Activated B cell treated with CpG ODN at 0.5 μM for 24 hours (primary cell): ENCODE results near the gene KRT6A. TPM values are rescaled to one million over a fixed set of nuclear protein-coding genes. Genes with fewer than 3 reads are reported as not detected.

ENCODE experiments used
- ATAC-seq: fragments of 200-7000 bp; cut with Tn5 transposase; one replicate; pipeline ENCODE4 v1.10.0; 2021; ENCODE audit warnings: low read depth, mild to moderate bottlenecking, moderate library complexity
- CTCF ChIA-PET: fragments of 350-600 bp; sonication (Branson Sonifier 250); formaldehyde crosslinking; loops from one replicate; lab custom pipeline; 2021; ENCODE audit warnings: antibody characterized with exemption; lab: Charles Lee
- POLR2A ChIA-PET: fragments of 350-600 bp; sonication (Branson Sonifier 250); formaldehyde crosslinking; loops from one replicate; lab custom pipeline; 2021; ENCODE audit warnings: antibody characterized with exemption; lab: Charles Lee
- DNase-seq: peaks from one replicate; pipeline ENCODE4 v3.0.0; 2022
- H3K27ac Mint-ChIP-seq: one replicate; pipeline ENCODE4 v1.8.0; 2020; ENCODE audit warnings: mixed read lengths
- H3K27me3 Mint-ChIP-seq: one replicate; pipeline ENCODE4 v1.8.0; 2021; ENCODE audit warnings: mixed read lengths
- H3K36me3 Mint-ChIP-seq: one replicate; pipeline ENCODE4 v1.8.0; 2021; ENCODE audit warnings: low read depth, mixed read lengths
- H3K4me1 Mint-ChIP-seq: one replicate; pipeline ENCODE4 v1.8.0; 2021; ENCODE audit warnings: mixed read lengths
- H3K4me3 Mint-ChIP-seq: one replicate; pipeline ENCODE4 v1.8.0; 2020; ENCODE audit warnings: mild to moderate bottlenecking, mixed read lengths
- H3K9me3 Mint-ChIP-seq: one replicate; pipeline ENCODE4 v1.8.0; 2020; ENCODE audit warnings: mixed read lengths
- CTCF ChIP-seq: fragments of 200-600 bp; IDR thresholded peaks from one replicate; pipeline ENCODE4 v1.8.0; 2022; ENCODE audit warnings: antibody characterized with exemption, mild to moderate bottlenecking
- intact Hi-C: fragments of 100-400 bp; cut with micrococcal nuclease; formaldehyde crosslinking; loops from one replicate; pipeline ENCODE4 v1.15.1; 2024
- total RNA-seq: library from RNA; stranded (reverse); gene quantifications from 2 replicates; pipeline ENCODE4 v1.2.3, GENCODE V29; 2022

The KRT6A gene
- total RNA-seq, 1 donor from 2014 or later, result not detected

GRCh38 chr12:52524898-52525591, 32.0 kb upstream of the KRT6A start:
- Mint-ChIP-seq H3K4me3 (no peak overlapping the region), H3K36me3 (no peaks in the 10 kb centered on the region), H3K27ac (no peak overlapping the region), H3K9me3 (no peaks in the 10 kb centered on the region), H3K4me1 (no peaks in the 10 kb centered on the region), H3K27me3 (peaks cover 2% of the 10 kb centered on the region)
- ATAC-seq (no peak), DNase-seq (no peak)
- CTCF ChIA-PET, result no interaction called here
- POLR2A ChIA-PET, result no interaction called here
- TF ChIP-seq CTCF, result no peak
- intact Hi-C loops, result no loop called here

- POLR2A ChIA-PET, result no interaction called here
- Mint-ChIP-seq H3K4me3 (no peak overlapping the region), H3K27me3 (peaks cover 2% of the 10 kb centered on the region), H3K9me3 (no peaks in the 10 kb centered on the region), H3K4me1 (no peaks in the 10 kb centered on the region), H3K27ac (no peak overlapping the region), H3K36me3 (no peaks in the 10 kb centered on the region)
- no peak for DNase-seq
- ATAC-seq, result no peak
- no peak for TF ChIP-seq CTCF
- intact Hi-C loops, result no loop called here
- CTCF ChIA-PET, result no interaction called here
Measured at GRCh38 chr12:52524241-52524897, 31.3 kb upstream of the KRT6A start.

GRCh38 chr12:52523824-52524223, 30.8 kb upstream of the KRT6A start:
- H3K27me3 Mint-ChIP-seq, result peaks cover 2% of the 10 kb centered on the region
- no peaks in the 10 kb centered on the region for H3K4me1 Mint-ChIP-seq
- ChIA-PET CTCF (no interaction called here), POLR2A (no interaction called here)
- no peaks in the 10 kb centered on the region for H3K9me3 Mint-ChIP-seq
- no peaks in the 10 kb centered on the region for H3K36me3 Mint-ChIP-seq
- ATAC-seq (no peak), DNase-seq (no peak)
- no peak for TF ChIP-seq CTCF
- intact Hi-C loops, result no loop called here
- no peak overlapping the region for H3K27ac Mint-ChIP-seq
- H3K4me3 Mint-ChIP-seq, result no peak overlapping the region

GRCh38 chr12:52522346-52523011, 29.4 kb upstream of the KRT6A start:
- no peak for TF ChIP-seq CTCF
- DNase-seq, result no peak
- POLR2A ChIA-PET, result no interaction called here
- CTCF ChIA-PET, result no interaction called here
- no peak for ATAC-seq
- intact Hi-C loops, result no loop called here
- peaks cover 2% of the 10 kb centered on the region for H3K27me3 Mint-ChIP-seq
- H3K36me3 Mint-ChIP-seq, result no peaks in the 10 kb centered on the region
- H3K4me1 Mint-ChIP-seq, result no peaks in the 10 kb centered on the region
- no peak overlapping the region for H3K27ac Mint-ChIP-seq
- H3K9me3 Mint-ChIP-seq, result no peaks in the 10 kb centered on the region
- H3K4me3 Mint-ChIP-seq, result no peak overlapping the region

GRCh38 chr12:52521568-52522266, 28.7 kb upstream of the KRT6A start:
- Mint-ChIP-seq H3K36me3 (no peaks in the 10 kb centered on the region), H3K4me1 (no peaks in the 10 kb centered on the region), H3K27me3 (peaks cover 2% of the 10 kb centered on the region), H3K27ac (no peak overlapping the region), H3K9me3 (no peaks in the 10 kb centered on the region), H3K4me3 (no peak overlapping the region)
- CTCF ChIA-PET, result no interaction called here
- intact Hi-C loops, result no loop called here
- POLR2A ChIA-PET, result no interaction called here
- TF ChIP-seq CTCF, result no peak
- ATAC-seq, result no peak
- DNase-seq, result no peak
